Measurements from ENCODE around the gene MYH9. TPM values are rescaled to one million over a fixed set of nuclear protein-coding genes. Genes with fewer than 3 reads are reported as not detected.

MYH9 gene
- total and polyA plus RNA-seq, 2 donors (not counting 1 experiment from before 2014, with no cell fraction given), result 108 to 554 TPM

GRCh38 chr22:36397131-36398093, 9.6 kb upstream of the MYH9 start:
- H3K27ac ChIP-seq (ENCODE audit: low read length in 2 of 2), result no peak overlapping the region
- intact Hi-C loops (cut with micrococcal nuclease), result no loop called here
- H3K4me1 ChIP-seq (ENCODE audit: control insufficient read depth in 2 of 2, insufficient read depth in 2 of 2, low read length in 2 of 2), result peaks cover 14 to 46% of the 10 kb centered on the region in 2 donors
- H3K9me3 ChIP-seq (ENCODE audit: control extremely low read depth in 1 of 3, control insufficient read depth in 2 of 3, insufficient read depth in 1 of 3, low read length in 2 of 3), result no peaks in the 10 kb centered on the region
- no peaks in the 10 kb centered on the region for H3K27me3 Mint-ChIP-seq
- ChIA-PET CTCF (interaction anchor here (1.3 to 1.6 kb wide), 2 partner anchors 73 to 97 kb away, joined by 4 to 7 read pairs; no protein-coding TSS in a partner anchor), POLR2A (interaction anchor here (0.7 kb wide), 2 partner anchors 22 to 39 kb away, joined by 3 to 5 read pairs; no protein-coding TSS in a partner anchor)
- peak overlapping the region; percentile 71 for H3K27ac Mint-ChIP-seq
- 96% methylated on average over 10 of the region's 13 CpGs for WGBS (ENCODE audit: insufficient coverage)
- H3K4me3 Mint-ChIP-seq, result no peak overlapping the region
- H3K79me2 ChIP-seq (ENCODE audit: control insufficient read depth, insufficient read depth, low read length), result peaks cover under 1% of the 10 kb centered on the region
- H3K4me3 ChIP-seq (ENCODE audit: control extremely low read depth in 1 of 5, extremely low read depth in 1 of 5, insufficient read depth in 1 of 5, low read depth in 2 of 5, low read length in 4 of 5), result no peak overlapping the region
- no peak overlapping the region for H2AFZ ChIP-seq (ENCODE audit: insufficient read depth, low read depth, low read length, poor library complexity, severe bottlenecking)
- H3K4me2 ChIP-seq (replicated peaks; ENCODE audit: low read depth, low read length, poor library complexity, severe bottlenecking), result no peak overlapping the region
- DNase-seq (no peak), ATAC-seq (ENCODE audit: low read depth) (no peak)
- no peaks in the 10 kb centered on the region for H3K27me3 ChIP-seq (replicated peaks in 1 of 4; ENCODE audit: control extremely low read depth in 1 of 4, control insufficient read depth in 3 of 4, insufficient read depth in 4 of 4, low read length in 3 of 4)
- H3K36me3 ChIP-seq (replicated peaks in 1 of 2; ENCODE audit: control extremely low read depth in 1 of 2, control insufficient read depth in 1 of 2, extremely low read depth in 1 of 2, insufficient read depth in 2 of 2, low read length in 1 of 2), result no peaks in the 10 kb centered on the region
- no peaks in the 10 kb centered on the region for H4K20me1 ChIP-seq (ENCODE audit: control insufficient read depth, insufficient read depth, low read length, poor library complexity, severe bottlenecking)
- TF ChIP-seq CTCF (IDR thresholded peaks at IDR 0.05) (no peak), EZH2 (IDR thresholded peaks at IDR 0.05; ENCODE audit: borderline replicate concordance, insufficient read depth, low read depth, low read length, poor library complexity, severe bottlenecking) (no peak)
- H3K9me3 Mint-ChIP-seq (ENCODE audit: insufficient read depth), result no peaks in the 10 kb centered on the region
- H3K9ac ChIP-seq (ENCODE audit: low read length), result no peak overlapping the region
- H3K4me1 Mint-ChIP-seq, result peaks cover 43% of the 10 kb centered on the region

GRCh38 chr22:36395915-36396314, 8.1 kb upstream of the MYH9 start:
- intact Hi-C loops (cut with micrococcal nuclease), result no loop called here
- peaks cover 47% of the 10 kb centered on the region for H3K4me1 Mint-ChIP-seq
- H3K4me2 ChIP-seq (replicated peaks; ENCODE audit: low read depth, low read length, poor library complexity, severe bottlenecking), result no peak overlapping the region

More at GRCh38 chr22:36395915-36396314, 8.1 kb upstream of the MYH9 start:
- CTCF ChIA-PET, result no interaction called here
- no peaks in the 10 kb centered on the region for H3K36me3 ChIP-seq (replicated peaks in 1 of 2; ENCODE audit: control extremely low read depth in 1 of 2, control insufficient read depth in 1 of 2, extremely low read depth in 1 of 2, insufficient read depth in 2 of 2, low read length in 1 of 2)
- Mint-ChIP-seq H3K9me3 (ENCODE audit: insufficient read depth) (no peaks in the 10 kb centered on the region), H3K4me3 (no peak overlapping the region), H3K27me3 (no peaks in the 10 kb centered on the region), H3K27ac (peak overlapping the region; percentile 39)
- H3K27me3 ChIP-seq (replicated peaks in 1 of 4; ENCODE audit: control extremely low read depth in 1 of 4, control insufficient read depth in 3 of 4, insufficient read depth in 4 of 4, low read length in 3 of 4), result no peaks in the 10 kb centered on the region
- POLR2A ChIA-PET, result interaction anchor here (0.5 to 0.7 kb wide), 2 partner anchors 63 to 153 kb away, joined by 4 to 7 read pairs; no protein-coding TSS in a partner anchor
- H3K4me3 ChIP-seq (ENCODE audit: control extremely low read depth in 1 of 5, extremely low read depth in 1 of 5, insufficient read depth in 1 of 5, low read depth in 2 of 5, low read length in 4 of 5), result no peak overlapping the region
- no peak overlapping the region for H3K9ac ChIP-seq (ENCODE audit: low read length)
- no peak overlapping the region for H3K27ac ChIP-seq (ENCODE audit: low read length in 2 of 2)
- H4K20me1 ChIP-seq (ENCODE audit: control insufficient read depth, insufficient read depth, low read length, poor library complexity, severe bottlenecking), result no peaks in the 10 kb centered on the region
- ATAC-seq (ENCODE audit: low read depth) (no peak), DNase-seq (no peak)
- peaks cover 0 to 6% (median 0%) of the 10 kb centered on the region in 3 donors for H3K9me3 ChIP-seq (ENCODE audit: control extremely low read depth in 1 of 3, control insufficient read depth in 2 of 3, insufficient read depth in 1 of 3, low read length in 2 of 3)
- peaks cover 20 to 52% of the 10 kb centered on the region in 2 donors for H3K4me1 ChIP-seq (ENCODE audit: control insufficient read depth in 2 of 2, insufficient read depth in 2 of 2, low read length in 2 of 2)
- TF ChIP-seq CTCF (IDR thresholded peaks at IDR 0.05) (no peak), EZH2 (IDR thresholded peaks at IDR 0.05; ENCODE audit: borderline replicate concordance, insufficient read depth, low read depth, low read length, poor library complexity, severe bottlenecking) (no peak)
- WGBS (ENCODE audit: insufficient coverage), result 100% methylated on average over 2 of the region's 2 CpGs
- no peaks in the 10 kb centered on the region for H3K79me2 ChIP-seq (ENCODE audit: control insufficient read depth, insufficient read depth, low read length)
- no peak overlapping the region for H2AFZ ChIP-seq (ENCODE audit: insufficient read depth, low read depth, low read length, poor library complexity, severe bottlenecking)
